ENCODE measurements around the gene PVALEF.
"Not testable (repeated sequence)": the region's sequence is repeated elsewhere in the genome, so short reads cannot be mapped to it uniquely, and the experiment has no call there.

Gene PVALEF

GRCh38 chr17:81221371-81221841, 56.1 kb downstream of the PVALEF start:
- Histone ChIP-seq H3K9ac (ENCODE audit: low read length) (no peak overlapping the region), H3K27me3 (ENCODE audit: control insufficient read depth, insufficient read depth, low read length) (no peaks in the 10 kb centered on the region), H3K9me3 (ENCODE audit: control insufficient read depth, low read depth, low read length) (no peaks in the 10 kb centered on the region), H3K36me3 (ENCODE audit: control insufficient read depth, low read depth, low read length) (peaks cover 3% of the 10 kb centered on the region), H3K4me1 (ENCODE audit: control insufficient read depth, low read depth, low read length) (peaks cover 5% of the 10 kb centered on the region), H3K4me3 (ENCODE audit: low read length) (peak overlapping the region; percentile 78), H3K27ac (ENCODE audit: low read length) (no peak overlapping the region)

- Histone ChIP-seq H3K36me3 (ENCODE audit: control insufficient read depth, low read depth, low read length) (peaks cover 3% of the 10 kb centered on the region), H3K27me3 (ENCODE audit: control insufficient read depth, insufficient read depth, low read length) (no peaks in the 10 kb centered on the region), H3K4me3 (ENCODE audit: low read length) (peak overlapping the region; percentile 78), H3K27ac (ENCODE audit: low read length) (no peak overlapping the region), H3K4me1 (ENCODE audit: control insufficient read depth, low read depth, low read length) (peaks cover 5% of the 10 kb centered on the region), H3K9me3 (ENCODE audit: control insufficient read depth, low read depth, low read length) (no peaks in the 10 kb centered on the region), H3K9ac (ENCODE audit: low read length) (peak overlapping the region; percentile 57)
These were observed 56.7 kb downstream of the PVALEF start for GRCh38 chr17:81221842-81222619.

- H3K27ac ChIP-seq (ENCODE audit: low read length): no peak overlapping the region
These were observed 57.3 kb downstream of the PVALEF start for GRCh38 chr17:81222620-81222905.

DNA sequence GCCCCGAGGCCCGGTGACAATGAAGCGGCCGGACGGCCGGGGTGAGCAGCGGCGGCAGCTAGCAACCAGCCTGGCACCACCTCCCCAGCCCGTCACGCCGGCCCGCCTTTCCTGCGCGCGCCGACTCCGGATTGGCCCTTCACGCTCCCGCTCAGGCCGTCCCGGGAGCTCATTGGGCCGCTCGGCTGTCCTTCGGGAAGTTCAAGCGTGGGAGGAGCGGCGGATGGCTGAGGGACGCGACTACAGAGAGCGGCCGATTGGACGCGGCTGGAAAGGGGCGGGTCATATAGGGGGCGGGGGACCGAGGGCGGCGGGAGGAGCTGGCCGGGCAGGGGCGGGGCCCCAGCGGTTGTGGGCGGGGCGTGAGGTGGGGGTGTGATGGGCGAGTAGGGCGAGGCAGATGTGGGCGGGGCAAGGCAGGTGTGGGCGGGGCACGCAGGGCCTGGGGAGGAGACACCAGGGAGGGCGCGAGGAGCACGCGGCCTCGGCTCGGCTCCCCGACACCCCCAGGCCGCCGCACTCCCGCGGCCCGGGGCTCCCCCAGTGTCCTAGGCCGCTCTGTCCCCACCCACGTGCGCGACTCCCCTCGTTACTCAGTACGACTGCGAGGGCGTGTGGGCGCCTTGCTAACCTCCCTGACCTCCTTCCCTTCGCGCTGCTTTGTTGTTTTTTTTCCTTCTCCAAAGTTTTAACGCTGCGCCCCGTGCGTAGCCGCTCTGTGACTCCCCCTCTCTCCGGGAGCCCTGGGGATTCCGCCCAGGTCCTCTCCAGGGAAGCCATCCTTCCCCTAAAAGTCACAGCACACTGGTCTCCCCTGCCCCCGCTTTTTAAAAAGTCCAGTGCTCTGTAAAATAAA, 57.8 kb downstream of the PVALEF start, which contains the start of gene CEP131:
Gene CEP131 (minus strand): TSS at position 60 of the 856 bp plus-strand sequence. CDS start 2,909 bp downstream, outside the sequence.
- Histone ChIP-seq H3K27ac (ENCODE audit: low read length) (no peak within 1 kb of the TSS), H3K36me3 (ENCODE audit: control insufficient read depth, low read depth, low read length) (no peaks in the 10 kb centered on the region), H3K27me3 (ENCODE audit: control insufficient read depth, insufficient read depth, low read length) (no peaks in the 10 kb centered on the region), H3K9ac (ENCODE audit: low read length) (peak within 1 kb of the TSS; percentile 71), H3K4me3 (ENCODE audit: low read length) (peak within 1 kb of the TSS; percentile 78), H3K4me1 (ENCODE audit: control insufficient read depth, low read depth, low read length) (peaks cover 5% of the 10 kb centered on the region), H3K9me3 (ENCODE audit: control insufficient read depth, low read depth, low read length) (no peaks in the 10 kb centered on the region)

More at GRCh38 chr17:81222620-81222905, 57.3 kb downstream of the PVALEF start:
- peak overlapping the region; percentile 57 for H3K9ac ChIP-seq (ENCODE audit: low read length)
- peak overlapping the region; percentile 78 for H3K4me3 ChIP-seq (ENCODE audit: low read length)
- H3K4me1 ChIP-seq (ENCODE audit: control insufficient read depth, low read depth, low read length): peaks cover 5% of the 10 kb centered on the region
- no peaks in the 10 kb centered on the region for H3K27me3 ChIP-seq (ENCODE audit: control insufficient read depth, insufficient read depth, low read length)
- H3K9me3 ChIP-seq (ENCODE audit: control insufficient read depth, low read depth, low read length): no peaks in the 10 kb centered on the region
- H3K36me3 ChIP-seq (ENCODE audit: control insufficient read depth, low read depth, low read length): peaks cover 1% of the 10 kb centered on the region

DNA sequence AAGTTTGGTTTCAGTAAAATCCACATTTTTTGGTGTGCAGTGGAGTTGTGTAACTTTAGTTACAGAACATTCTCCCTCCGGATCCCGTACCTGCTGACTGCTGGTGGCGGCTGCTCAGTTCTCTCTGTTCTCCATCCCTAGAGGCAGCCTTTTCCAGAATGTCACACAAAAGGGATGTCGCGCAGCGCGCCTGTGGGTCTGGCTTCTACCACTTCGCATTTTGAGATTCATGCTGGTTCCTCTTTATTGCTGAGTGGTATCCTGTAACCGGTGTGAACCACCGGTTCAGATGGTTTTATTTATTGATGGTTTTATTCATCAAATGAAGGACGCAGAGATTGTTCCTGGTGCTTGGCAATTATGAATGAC, 58.4 kb downstream of the PVALEF start:
- peak overlapping the region; percentile 60 for H3K4me3 ChIP-seq (ENCODE audit: low read length)
- H3K9me3 ChIP-seq (ENCODE audit: control insufficient read depth, low read depth, low read length): no peaks in the 10 kb centered on the region
- H3K27me3 ChIP-seq (ENCODE audit: control insufficient read depth, insufficient read depth, low read length): no peaks in the 10 kb centered on the region
- peaks cover 5% of the 10 kb centered on the region for H3K4me1 ChIP-seq (ENCODE audit: control insufficient read depth, low read depth, low read length)
- H3K36me3 ChIP-seq (ENCODE audit: control insufficient read depth, low read depth, low read length): no peaks in the 10 kb centered on the region
- H3K27ac ChIP-seq (ENCODE audit: low read length): no peak overlapping the region
- H3K9ac ChIP-seq (ENCODE audit: low read length): peak overlapping the region; percentile 71

- not testable (repeated sequence) for H3K36me3 ChIP-seq (ENCODE audit: control insufficient read depth, low read depth, low read length); H3K9ac ChIP-seq (ENCODE audit: low read length); H3K27me3 ChIP-seq (ENCODE audit: control insufficient read depth, insufficient read depth, low read length); H3K4me1 ChIP-seq (ENCODE audit: control insufficient read depth, low read depth, low read length); H3K9me3 ChIP-seq (ENCODE audit: control insufficient read depth, low read depth, low read length); H3K4me3 ChIP-seq (ENCODE audit: low read length); H3K27ac ChIP-seq (ENCODE audit: low read length)
These were observed 62.3 kb downstream of the PVALEF start for GRCh38 chr17:81227630-81228029.

GRCh38 chr17:81228420-81228819, 63.1 kb downstream of the PVALEF start:
- Histone ChIP-seq H3K27me3 (ENCODE audit: control insufficient read depth, insufficient read depth, low read length) (no peaks in the 10 kb centered on the region), H3K27ac (ENCODE audit: low read length) (no peak overlapping the region), H3K4me1 (ENCODE audit: control insufficient read depth, low read depth, low read length) (no peaks in the 10 kb centered on the region), H3K36me3 (ENCODE audit: control insufficient read depth, low read depth, low read length) (peaks cover 9% of the 10 kb centered on the region), H3K4me3 (ENCODE audit: low read length) (no peak overlapping the region), H3K9ac (ENCODE audit: low read length) (no peak overlapping the region), H3K9me3 (ENCODE audit: control insufficient read depth, low read depth, low read length) (no peaks in the 10 kb centered on the region)

- Histone ChIP-seq H3K4me1 (ENCODE audit: control insufficient read depth, low read depth, low read length) (no peaks in the 10 kb centered on the region), H3K36me3 (ENCODE audit: control insufficient read depth, low read depth, low read length) (peaks cover 9% of the 10 kb centered on the region), H3K4me3 (ENCODE audit: low read length) (no peak overlapping the region), H3K27ac (ENCODE audit: low read length) (no peak overlapping the region), H3K27me3 (ENCODE audit: control insufficient read depth, insufficient read depth, low read length) (no peaks in the 10 kb centered on the region), H3K9me3 (ENCODE audit: control insufficient read depth, low read depth, low read length) (no peaks in the 10 kb centered on the region), H3K9ac (ENCODE audit: low read length) (no peak overlapping the region)
These were observed 63.7 kb downstream of the PVALEF start for GRCh38 chr17:81228834-81229665.

DNA sequence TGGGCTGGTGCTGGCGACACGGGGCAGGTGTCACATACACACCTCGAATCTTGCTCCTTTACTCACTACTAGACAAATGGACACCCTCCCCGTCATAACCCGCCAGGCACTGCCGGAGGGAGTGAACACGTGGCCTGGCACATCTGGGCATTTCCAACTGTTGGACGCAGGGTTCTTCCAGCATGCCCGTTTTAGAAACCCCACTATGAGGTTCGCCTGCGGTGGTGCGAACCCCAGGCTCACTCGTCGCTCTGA, 64.3 kb downstream of the PVALEF start:
- Histone ChIP-seq H3K9ac (ENCODE audit: low read length) (no peak overlapping the region), H3K4me3 (ENCODE audit: low read length) (no peak overlapping the region), H3K27me3 (ENCODE audit: control insufficient read depth, insufficient read depth, low read length) (no peaks in the 10 kb centered on the region), H3K36me3 (ENCODE audit: control insufficient read depth, low read depth, low read length) (peaks cover 9% of the 10 kb centered on the region), H3K27ac (ENCODE audit: low read length) (no peak overlapping the region), H3K4me1 (ENCODE audit: control insufficient read depth, low read depth, low read length) (no peaks in the 10 kb centered on the region), H3K9me3 (ENCODE audit: control insufficient read depth, low read depth, low read length) (no peaks in the 10 kb centered on the region)

- Histone ChIP-seq H3K4me3 (ENCODE audit: low read length) (no peak overlapping the region), H3K27me3 (ENCODE audit: control insufficient read depth, insufficient read depth, low read length) (no peaks in the 10 kb centered on the region), H3K36me3 (ENCODE audit: control insufficient read depth, low read depth, low read length) (peaks cover 9% of the 10 kb centered on the region), H3K9ac (ENCODE audit: low read length) (no peak overlapping the region), H3K9me3 (ENCODE audit: control insufficient read depth, low read depth, low read length) (no peaks in the 10 kb centered on the region), H3K4me1 (ENCODE audit: control insufficient read depth, low read depth, low read length) (no peaks in the 10 kb centered on the region), H3K27ac (ENCODE audit: low read length) (no peak overlapping the region)
These were observed 64.9 kb downstream of the PVALEF start for GRCh38 chr17:81230043-81230820.

Measured in iPS-18a (cell line).